Measurements from ENCODE around the gene TCAIM. TPM values are rescaled to one million over a fixed set of nuclear protein-coding genes. Genes with fewer than 3 reads are reported as not detected.
A peak's percentile ranks its signal among the peaks of the same experiment; 100 is the strongest.

Gene TCAIM
- total RNA-seq, 4 donors from 2014 or later = 26.2 to 33.3 (median 27.7) TPM

DNA sequence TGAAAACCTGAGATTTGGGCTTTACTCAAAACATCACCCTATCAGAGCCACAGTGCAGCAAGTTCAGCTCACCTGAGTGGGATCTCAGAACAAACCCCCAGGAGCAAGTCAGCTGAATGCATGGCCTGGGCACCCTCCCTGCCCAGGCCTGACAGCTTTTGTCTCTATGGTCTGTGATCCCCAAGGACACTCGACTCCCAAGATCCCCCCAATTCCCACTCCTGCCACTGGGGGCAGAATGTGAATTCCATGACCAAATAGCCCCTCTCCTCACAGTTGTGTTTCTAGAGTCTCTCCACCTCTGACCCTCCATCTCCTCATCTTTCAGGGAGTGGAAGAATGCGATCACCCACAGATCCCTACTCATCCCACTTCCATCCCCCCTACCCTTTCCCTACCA, 80.0 kb downstream of the TCAIM start:
- 80 to 82% methylated on average over 2 of the region's 2 CpGs for WGBS, 2 donors
- Histone ChIP-seq H3K9me3 (no peaks in the 10 kb centered on the region), H3K36me3 (no peaks in the 10 kb centered on the region), H3K4me1 (no peaks in the 10 kb centered on the region), H3K4me3 (replicated peaks in 1 of 3) (no peak overlapping the region), H3K27ac (no peak overlapping the region), H3K27me3 (no peaks in the 10 kb centered on the region)
- intact Hi-C loops (cut with DNase I) = no loop called here
- TF ChIP-seq POLR2A (IDR thresholded peaks at IDR 0.05) (no peak), CTCF (IDR thresholded peaks at IDR 0.05) (peak in 1 of 6 experiments; percentile 10)
- no peak for DNase-seq

DNA sequence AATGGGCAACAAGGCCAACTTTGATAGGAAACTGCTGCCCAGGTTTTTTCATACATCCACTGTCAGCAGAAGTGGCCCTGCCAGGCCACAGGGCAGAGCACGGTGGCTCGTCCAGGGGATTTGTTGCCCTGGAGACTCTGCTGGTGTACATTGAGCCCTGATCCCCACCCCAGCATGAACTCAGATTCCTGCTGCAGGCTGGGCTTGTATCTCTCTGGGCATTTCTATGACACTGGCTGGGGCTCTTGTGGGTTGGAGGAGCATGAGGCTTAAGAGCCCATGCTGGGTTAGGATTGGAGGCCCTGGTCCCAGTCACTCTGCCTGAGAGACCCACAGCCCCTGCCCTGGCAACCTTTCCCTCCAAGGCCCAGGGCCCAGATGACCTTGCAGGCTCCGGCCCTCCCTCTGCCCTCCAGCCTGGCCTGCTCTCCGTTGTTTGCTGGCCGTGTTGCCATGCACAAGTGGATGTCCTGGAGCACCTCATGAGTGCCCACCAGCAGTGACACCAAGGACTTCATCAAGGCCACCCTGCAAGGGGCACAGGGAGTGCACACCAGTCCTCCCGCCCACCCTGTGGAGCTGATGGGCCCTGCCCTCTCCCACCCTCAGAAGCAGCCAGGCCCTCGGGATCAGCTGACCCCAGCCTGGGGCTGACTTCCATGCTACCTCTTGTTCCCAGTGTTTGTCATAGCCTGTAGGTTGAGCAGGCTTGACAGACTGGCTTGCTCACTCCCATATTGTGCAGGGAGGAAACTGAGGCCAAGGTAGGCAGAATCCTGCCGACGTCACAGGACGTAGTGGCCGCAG, 80.8 kb downstream of the TCAIM start:
- TF ChIP-seq POLR2A (IDR thresholded peaks at IDR 0.05) = no peak
- no peak overlapping the region for H3K27ac ChIP-seq
- DNase-seq = no peak
- H3K27me3 ChIP-seq = no peaks in the 10 kb centered on the region
- H3K9me3 ChIP-seq = no peaks in the 10 kb centered on the region
- H3K4me1 ChIP-seq = no peaks in the 10 kb centered on the region
- H3K36me3 ChIP-seq = no peaks in the 10 kb centered on the region
- no peak overlapping the region for H3K4me3 ChIP-seq (replicated peaks in 1 of 3)
- intact Hi-C loops (cut with DNase I) = no loop called here
- WGBS, 2 donors = 69 to 96% methylated on average over 6 to 8 of the region's 11 CpGs

GRCh38 chr3:44419923-44420650, 81.5 kb downstream of the TCAIM start:
- no peaks in the 10 kb centered on the region for H3K27me3 ChIP-seq
- WGBS, 2 donors = 68 to 79% methylated on average over 10 to 13 of the region's 14 CpGs
- H3K27ac ChIP-seq = no peak overlapping the region
- no peak overlapping the region for H3K4me3 ChIP-seq (replicated peaks in 1 of 3)
- no peaks in the 10 kb centered on the region for H3K36me3 ChIP-seq
- DNase-seq = no peak
- TF ChIP-seq CTCF (IDR thresholded peaks at IDR 0.05) (no peak), POLR2A (IDR thresholded peaks at IDR 0.05) (no peak)
- no peaks in the 10 kb centered on the region for H3K9me3 ChIP-seq
- intact Hi-C loops (cut with DNase I) = no loop called here
- H3K4me1 ChIP-seq = no peaks in the 10 kb centered on the region

GRCh38 chr3:44420676-44421075, 82.1 kb downstream of the TCAIM start:
- H3K9me3 ChIP-seq = no peaks in the 10 kb centered on the region
- TF ChIP-seq POLR2A (IDR thresholded peaks at IDR 0.05) (no peak), CTCF (IDR thresholded peaks at IDR 0.05) (no peak)
- 88 to 100% methylated on average over 1 of the region's 1 CpG for WGBS, 2 donors
- H3K4me3 ChIP-seq (replicated peaks in 1 of 3) = no peak overlapping the region
- no peak for DNase-seq
- H3K36me3 ChIP-seq = no peaks in the 10 kb centered on the region
- no peak overlapping the region for H3K27ac ChIP-seq
- H3K4me1 ChIP-seq = no peaks in the 10 kb centered on the region
- intact Hi-C loops (cut with DNase I) = no loop called here
- no peaks in the 10 kb centered on the region for H3K27me3 ChIP-seq

DNA sequence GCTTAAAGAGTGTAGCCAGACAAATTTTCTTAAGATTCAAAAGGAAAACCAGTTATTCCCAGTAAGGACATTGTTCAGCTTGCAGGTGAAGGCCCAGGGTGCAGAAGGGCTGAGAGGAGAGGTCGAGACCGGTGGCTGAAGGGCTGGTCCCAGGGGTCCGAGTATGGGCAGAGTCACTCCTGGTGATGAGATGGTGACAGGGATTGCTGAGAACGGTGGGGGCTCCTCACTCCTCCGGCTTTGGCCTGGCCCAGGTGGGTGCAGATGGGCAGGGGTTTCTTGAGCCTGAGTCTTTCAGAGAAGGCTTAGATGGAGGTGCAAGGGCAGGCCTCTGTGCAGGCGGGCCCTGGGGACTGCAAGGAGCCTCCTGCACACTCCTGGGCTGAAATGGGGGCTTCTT, 82.7 kb downstream of the TCAIM start:
- H3K36me3 ChIP-seq = no peaks in the 10 kb centered on the region
- no peak for DNase-seq
- H3K4me1 ChIP-seq = no peaks in the 10 kb centered on the region
- intact Hi-C loops (cut with DNase I) = no loop called here
- TF ChIP-seq CTCF (IDR thresholded peaks at IDR 0.05) (no peak), POLR2A (IDR thresholded peaks at IDR 0.05) (no peak)
- no peaks in the 10 kb centered on the region for H3K27me3 ChIP-seq
- WGBS, 2 donors = 83 to 92% methylated on average over 6 of the region's 6 CpGs
- no peaks in the 10 kb centered on the region for H3K9me3 ChIP-seq
- H3K27ac ChIP-seq = no peak overlapping the region
- no peak overlapping the region for H3K4me3 ChIP-seq (replicated peaks in 1 of 3)

All from thyroid gland (tissue), 4 donors.